Ecto neural progenitor cell (in vitro differentiated cells): ENCODE data around the gene STK11.

ENCODE experiments used
- DNase-seq: peaks from one replicate; pipeline ENCODE4 v3.0.0-alpha.2; 2018; ENCODE audit warnings: low spot score

Gene STK11

GRCh38 chr19:1211494-1212234, 6.1 kb downstream of the STK11 start:
- no peak for DNase-seq

DNA sequence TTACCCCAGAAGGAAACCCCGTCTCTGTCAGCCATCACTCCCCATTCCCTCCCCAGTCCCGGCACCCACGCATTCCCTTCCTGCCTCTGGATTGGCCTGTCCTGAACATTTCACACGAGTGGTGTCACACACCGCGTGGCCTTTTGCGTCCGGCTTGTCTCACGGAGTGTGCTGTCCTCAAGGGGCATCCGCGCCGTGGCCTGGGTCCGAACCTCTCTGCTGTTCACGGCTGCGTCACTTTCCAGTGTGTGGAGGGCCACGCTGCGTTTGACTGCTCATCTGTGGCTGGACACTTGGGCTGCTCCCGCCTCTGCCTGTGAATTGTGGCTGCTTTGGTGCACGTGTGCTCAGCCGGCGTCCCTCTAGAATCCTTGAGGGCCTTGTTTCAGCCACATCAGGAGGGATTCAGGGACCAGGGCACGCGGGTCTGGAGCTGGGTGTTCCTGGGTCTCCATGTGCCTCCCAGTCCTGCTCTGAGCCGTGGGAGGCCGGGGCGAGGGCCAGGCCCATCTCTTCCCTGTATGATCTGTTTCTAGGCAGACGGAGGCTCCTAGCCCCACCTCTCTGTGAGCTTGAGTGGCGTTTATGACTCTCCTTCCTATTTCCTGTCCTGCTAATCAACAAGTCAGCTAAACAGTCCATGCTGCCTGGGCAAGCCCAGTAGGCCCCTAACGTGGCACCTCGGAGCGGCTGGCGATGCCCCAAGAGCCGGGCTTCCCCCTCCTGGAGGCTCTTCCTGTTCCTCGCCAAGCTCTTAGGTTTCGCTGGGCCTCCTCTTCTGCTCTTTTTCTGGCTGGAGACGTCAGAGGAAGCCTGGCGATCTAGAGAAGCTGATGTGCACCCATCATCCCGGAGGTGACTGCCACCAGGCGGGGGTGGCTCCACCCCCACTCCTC, 8.1 kb downstream of the STK11 start:
- no peak for DNase-seq

- no peak for DNase-seq
These were observed 8.8 kb downstream of the STK11 start for GRCh38 chr19:1214299-1214861.

GRCh38 chr19:1214862-1215731, 9.5 kb downstream of the STK11 start:
- no peak for DNase-seq

- DNase-seq = no peak
These were observed 11.2 kb downstream of the STK11 start for GRCh38 chr19:1216756-1217155.

- DNase-seq = no peak
These were observed 11.8 kb downstream of the STK11 start for GRCh38 chr19:1217366-1217765.

DNA sequence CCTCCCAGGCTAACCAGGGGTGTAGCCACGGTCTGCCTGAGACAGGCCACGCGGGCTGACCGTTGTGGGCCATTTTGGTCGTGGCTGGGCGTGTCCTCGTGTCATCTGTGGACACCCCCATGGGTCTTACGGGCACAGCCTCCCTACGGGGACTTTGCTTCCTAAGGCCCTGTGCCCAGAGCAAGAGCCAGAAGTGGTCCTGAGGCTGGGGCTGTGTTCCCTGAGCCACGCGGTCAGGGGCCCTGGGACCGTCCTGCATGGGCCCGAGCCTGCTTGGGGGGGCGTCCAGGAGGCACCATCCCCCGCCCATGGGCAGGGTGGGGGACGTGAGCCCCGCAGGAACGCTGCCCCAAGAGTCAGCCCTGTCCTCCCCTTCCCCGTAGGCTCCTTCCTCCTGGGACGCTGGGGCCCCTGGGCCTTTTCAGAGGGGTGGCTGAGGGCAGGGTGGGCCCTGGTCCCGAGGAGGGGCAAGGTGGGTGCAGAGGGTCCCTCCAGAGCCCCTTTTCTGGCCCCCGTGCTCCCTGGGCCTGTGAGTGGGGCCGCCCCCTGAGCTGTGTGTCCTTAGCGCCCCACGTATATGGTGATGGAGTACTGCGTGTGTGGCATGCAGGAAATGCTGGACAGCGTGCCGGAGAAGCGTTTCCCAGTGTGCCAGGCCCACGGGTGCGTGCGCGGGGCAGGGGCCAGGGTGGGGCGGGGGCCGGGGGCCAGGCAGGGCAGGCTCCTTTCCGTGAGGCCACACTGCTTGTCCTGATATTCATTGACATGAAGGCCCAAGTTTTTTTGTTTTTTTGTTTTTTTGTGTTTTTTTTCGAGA, 13.4 kb downstream of the STK11 start:
- no peak for DNase-seq

DNA sequence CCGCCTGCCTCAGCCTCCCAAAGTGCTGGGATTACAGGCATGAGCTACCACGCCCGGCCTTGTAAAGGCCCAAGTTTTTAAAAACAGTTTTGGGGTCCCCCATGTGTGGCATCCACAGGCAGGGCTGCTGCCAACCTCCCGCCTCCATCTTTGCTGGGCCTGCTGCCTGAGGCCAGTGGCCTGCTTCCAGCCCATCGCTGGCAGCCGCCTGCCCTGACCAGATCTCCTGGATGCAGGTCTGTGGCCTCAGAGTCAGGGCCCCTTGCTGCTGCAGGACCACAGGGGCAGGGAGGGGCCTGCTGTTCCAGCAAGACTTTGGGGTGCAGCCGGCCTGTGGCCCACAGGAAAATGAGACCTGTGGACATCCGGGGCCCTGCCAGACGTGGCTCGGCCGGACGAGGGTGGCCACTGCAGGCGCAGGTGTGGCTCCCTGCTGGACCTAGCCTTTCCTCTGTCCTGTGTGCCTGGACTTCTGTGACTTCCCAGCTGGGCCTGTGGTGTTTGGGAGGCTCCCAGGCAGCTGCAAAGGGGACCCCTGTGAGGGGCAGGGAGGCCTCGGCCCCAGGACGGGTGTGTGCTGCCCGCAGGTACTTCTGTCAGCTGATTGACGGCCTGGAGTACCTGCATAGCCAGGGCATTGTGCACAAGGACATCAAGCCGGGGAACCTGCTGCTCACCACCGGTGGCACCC, 14.4 kb downstream of the STK11 start:
- DNase-seq = no peak

DNA sequence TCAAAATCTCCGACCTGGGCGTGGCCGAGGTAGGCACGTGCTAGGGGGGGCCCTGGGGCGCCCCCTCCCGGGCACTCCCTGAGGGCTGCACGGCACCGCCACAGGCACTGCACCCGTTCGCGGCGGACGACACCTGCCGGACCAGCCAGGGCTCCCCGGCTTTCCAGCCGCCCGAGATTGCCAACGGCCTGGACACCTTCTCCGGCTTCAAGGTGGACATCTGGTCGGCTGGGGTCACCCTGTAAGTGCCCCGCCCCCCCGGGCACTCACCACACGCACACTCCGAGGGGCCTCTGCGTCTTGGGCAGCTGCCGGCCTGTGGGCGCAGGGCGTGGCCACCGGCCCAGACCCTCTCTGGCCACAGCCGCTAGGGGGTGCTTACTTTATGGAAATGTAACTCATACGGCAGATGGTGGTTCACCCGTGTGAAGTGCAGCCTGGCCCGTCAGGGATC, 14.9 kb downstream of the STK11 start:
- DNase-seq = no peak

GRCh38 chr19:1220976-1221903, 15.7 kb downstream of the STK11 start:
- peak; percentile 78 for DNase-seq

DNA sequence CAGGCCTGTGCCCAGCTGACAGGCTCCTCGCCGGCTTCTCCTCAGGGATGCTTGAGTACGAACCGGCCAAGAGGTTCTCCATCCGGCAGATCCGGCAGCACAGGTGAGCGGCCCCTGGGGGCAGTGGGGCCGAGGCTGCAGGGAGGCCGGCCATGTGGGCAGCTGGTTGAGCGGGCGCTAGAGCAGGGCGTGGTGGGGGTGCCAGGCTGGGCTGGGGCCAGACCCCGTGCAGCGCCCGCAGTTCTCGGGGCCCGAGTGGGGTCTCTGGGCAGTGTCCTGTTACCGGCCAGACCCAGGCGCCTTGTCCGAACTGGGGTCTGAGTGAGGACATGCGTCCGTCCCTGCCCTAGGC, 16.3 kb downstream of the STK11 start:
- no peak for DNase-seq

- no peak for DNase-seq
These were observed 16.8 kb downstream of the STK11 start for GRCh38 chr19:1222394-1222793.

DNA sequence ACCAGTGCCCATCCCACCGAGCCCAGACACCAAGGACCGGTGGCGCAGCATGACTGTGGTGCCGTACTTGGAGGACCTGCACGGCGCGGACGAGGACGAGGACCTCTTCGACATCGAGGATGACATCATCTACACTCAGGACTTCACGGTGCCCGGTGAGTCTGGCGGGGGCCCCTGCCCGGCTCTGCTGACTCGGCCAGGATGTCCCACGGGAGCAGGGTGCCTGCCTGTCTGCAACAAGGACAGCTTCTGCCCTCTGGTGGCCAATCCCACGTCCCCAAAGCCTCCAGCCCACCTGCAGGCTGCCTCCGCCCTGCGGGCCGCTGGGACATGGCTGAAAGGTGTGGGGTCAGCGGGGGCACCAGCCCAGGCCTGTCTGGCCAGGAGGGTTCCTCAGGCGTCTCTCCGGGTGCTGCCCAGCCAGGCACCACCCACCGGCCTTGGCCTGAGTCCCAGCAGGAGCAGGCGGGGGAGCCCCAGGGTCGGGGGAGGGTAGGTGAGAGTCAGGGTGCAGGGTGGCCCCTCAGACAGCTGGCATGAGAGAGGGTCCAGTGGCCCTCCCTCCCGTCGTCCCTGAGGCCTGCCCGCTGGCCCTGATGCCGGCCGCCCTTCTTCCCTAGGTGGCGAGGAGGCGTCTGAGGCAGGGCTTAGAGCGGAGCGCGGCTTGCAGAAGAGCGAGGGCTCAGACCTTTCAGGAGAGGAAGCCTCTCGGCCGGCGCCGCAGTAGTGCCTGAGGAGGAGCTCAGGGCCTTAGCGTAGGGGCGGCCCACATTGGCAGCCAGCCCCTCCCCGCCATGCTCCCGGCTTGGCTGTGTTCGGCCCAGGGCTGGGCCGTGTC, 17.7 kb downstream of the STK11 start:
- no peak for DNase-seq

DNA sequence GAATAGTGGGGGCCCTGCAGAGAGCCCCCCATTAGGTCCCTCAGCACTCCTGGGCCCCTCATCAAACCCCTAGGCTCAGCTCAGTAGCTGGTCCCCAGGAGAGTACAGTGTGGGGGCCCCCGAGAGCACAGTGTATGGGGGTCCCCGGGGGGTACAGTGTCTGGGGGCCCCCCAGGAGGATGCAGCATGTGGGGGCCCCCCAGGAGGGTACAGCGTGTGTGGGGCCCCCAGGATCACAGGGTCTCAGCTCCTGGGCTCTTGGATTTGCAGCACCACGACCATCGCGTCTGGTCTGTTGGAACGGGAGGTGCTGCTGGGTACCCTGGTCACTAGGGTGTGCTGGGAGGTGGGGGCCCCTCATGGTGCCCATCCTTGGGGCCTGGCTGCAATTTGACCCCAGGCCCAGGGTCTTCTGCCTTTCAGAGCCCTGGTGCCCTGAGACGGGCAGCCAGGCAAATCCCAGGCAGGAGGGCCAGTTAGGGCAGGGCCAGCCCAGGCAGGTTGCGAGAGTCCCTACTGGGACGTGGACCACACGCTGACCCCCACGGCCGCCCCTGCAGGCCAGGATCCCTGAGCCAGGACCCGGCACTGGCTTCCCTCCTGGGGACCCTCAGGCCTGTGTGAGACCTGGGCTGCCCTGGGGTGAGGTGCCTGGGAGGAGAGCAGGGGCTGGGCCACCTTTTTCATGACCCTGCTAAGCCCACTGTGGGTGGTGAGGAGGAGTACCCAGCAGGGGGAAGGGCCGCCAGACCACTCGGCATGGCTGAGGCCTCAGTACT, 18.7 kb downstream of the STK11 start:
- DNase-seq = no peak

GRCh38 chr19:1224847-1225246, 19.3 kb downstream of the STK11 start:
- no peak for DNase-seq

- DNase-seq = no peak
These were observed 20.1 kb downstream of the STK11 start for GRCh38 chr19:1225440-1226226.

- DNase-seq = no peak
These were observed 20.6 kb downstream of the STK11 start for GRCh38 chr19:1226227-1226518.
